Right atrium auricular region (tissue), 2 donors: Measurements from ENCODE around the gene DNASE1L3. TPM values are rescaled to one million over a fixed set of nuclear protein-coding genes. Genes with fewer than 3 reads are reported as not detected.
A peak's percentile ranks its signal among the peaks of the same experiment; 100 is the strongest.

ENCODE experiments used
- DNase-seq: peaks from one replicate; pipeline ENCODE4 v3.0.0-alpha.2; 2019; ENCODE audit warnings: low spot score
- H3K27ac ChIP-seq, 2 donors: fragments of 200-600 bp; sonication (generic); 1 replicate in 1 of 2; 2 replicates in 1 of 2; pipeline ENCODE4 v1.5.1; 2016 to 2019
- H3K27me3 ChIP-seq, 2 donors: fragments of 200-600 bp; sonication (generic); one replicate each; pipeline versions ENCODE4 v1.5.1 to v1.6.0; 2017 to 2019
- H3K36me3 ChIP-seq: fragments of 200-600 bp; sonication (generic); one replicate; pipeline ENCODE4 v1.5.1; 2016
- H3K4me1 ChIP-seq, 2 donors: fragments of 200-600 bp; sonication (generic); one replicate each; pipeline versions ENCODE4 v1.5.1 to v1.6.0; 2017 to 2019
- H3K4me3 ChIP-seq, 2 donors: fragments of 200-600 bp; sonication (generic); 1 replicate in 1 of 2; 2 replicates in 1 of 2; pipeline ENCODE4 v1.5.1; 2017 to 2019; ENCODE audit warnings: mild to moderate bottlenecking in 1 of 2, moderate library complexity in 1 of 2
- H3K9me3 ChIP-seq, 2 donors: fragments of 200-600 bp; sonication (generic); one replicate each; pipeline ENCODE4 v1.5.1; 2019
- CTCF ChIP-seq, 2 donors: fragments of 200-600 bp; sonication (generic); IDR thresholded peaks; one replicate each; pipeline ENCODE4 v1.5.1; 2019; ENCODE audit warnings: antibody characterized with exemption in 2 of 2
- total RNA-seq, 2 donors: library from RNA; depleted of rRNA; stranded (reverse); fragments of >200 nt; gene quantifications; one replicate each; pipeline ENCODE4 v1.1.0, GENCODE V29; 2016

Gene DNASE1L3
- total RNA-seq, 2 donors from 2014 or later, result 1.5 to 11.5 TPM

GRCh38 chr3:58175437-58176184, 35.2 kb downstream of the DNASE1L3 start:
- Histone ChIP-seq H3K4me3 (no peak overlapping the region), H3K9me3 (no peaks in the 10 kb centered on the region), H3K4me1 (peaks cover 0 to 35% of the 10 kb centered on the region in 2 donors), H3K27me3 (no peaks in the 10 kb centered on the region), H3K36me3 (peaks cover 4% of the 10 kb centered on the region), H3K27ac (no peak overlapping the region)
- no peak for TF ChIP-seq CTCF (IDR thresholded peaks at IDR 0.05)
- DNase-seq, result no peak

GRCh38 chr3:58175187-58175436, 35.7 kb downstream of the DNASE1L3 start:
- Histone ChIP-seq H3K36me3 (peaks cover 9% of the 10 kb centered on the region), H3K4me1 (peaks cover 0 to 35% of the 10 kb centered on the region in 2 donors), H3K27me3 (no peaks in the 10 kb centered on the region), H3K9me3 (no peaks in the 10 kb centered on the region), H3K27ac (no peak overlapping the region), H3K4me3 (no peak overlapping the region)
- TF ChIP-seq CTCF (IDR thresholded peaks at IDR 0.05), result no peak
- DNase-seq, result no peak

- TF ChIP-seq CTCF (IDR thresholded peaks at IDR 0.05), result peak in 1 of 2 donors; percentile 62
- no peak overlapping the region for H3K27ac ChIP-seq
- H3K4me1 ChIP-seq, result peaks cover 0 to 35% of the 10 kb centered on the region in 2 donors
- no peaks in the 10 kb centered on the region for H3K9me3 ChIP-seq
- H3K4me3 ChIP-seq, result no peak overlapping the region
- H3K27me3 ChIP-seq, result no peaks in the 10 kb centered on the region
- DNase-seq, result no peak
- H3K36me3 ChIP-seq, result peaks cover 17% of the 10 kb centered on the region
Observed at GRCh38 chr3:58173669-58174398, 36.9 kb downstream of the DNASE1L3 start.

- Histone ChIP-seq H3K4me1 (peaks cover 0 to 34% of the 10 kb centered on the region in 2 donors), H3K27ac (no peak overlapping the region), H3K27me3 (no peaks in the 10 kb centered on the region), H3K9me3 (no peaks in the 10 kb centered on the region), H3K36me3 (peaks cover 23% of the 10 kb centered on the region), H3K4me3 (no peak overlapping the region)
- TF ChIP-seq CTCF (IDR thresholded peaks at IDR 0.05), result no peak
- no peak for DNase-seq
Observed at GRCh38 chr3:58173029-58173668, 37.6 kb downstream of the DNASE1L3 start.

- H3K4me1 ChIP-seq, result peaks cover 0 to 38% of the 10 kb centered on the region in 2 donors
- peaks cover 23% of the 10 kb centered on the region for H3K36me3 ChIP-seq
- H3K27ac ChIP-seq, result no peak overlapping the region
Observed at GRCh38 chr3:58171126-58171525, 39.6 kb downstream of the DNASE1L3 start.

More at GRCh38 chr3:58171126-58171525, 39.6 kb downstream of the DNASE1L3 start:
- TF ChIP-seq CTCF (IDR thresholded peaks at IDR 0.05), result no peak
- H3K9me3 ChIP-seq, result no peaks in the 10 kb centered on the region
- H3K4me3 ChIP-seq, result no peak overlapping the region
- H3K27me3 ChIP-seq, result no peaks in the 10 kb centered on the region
- DNase-seq, result no peak
